HG03108 (cell line): Measurements from ENCODE around the gene ARID3B.
"Not testable (repeated sequence)": the region's sequence is repeated elsewhere in the genome, so short reads cannot be mapped to it uniquely, and the experiment has no call there.

Source experiments
- ATAC-seq: cut with Tn5 transposase; IDR thresholded peaks from one replicate; pipeline ENCODE4 v1.9.1; 2021; ENCODE audit warnings: moderate library complexity; ENCODE audit not compliant: unreplicated experiment

ARID3B gene, protein sequence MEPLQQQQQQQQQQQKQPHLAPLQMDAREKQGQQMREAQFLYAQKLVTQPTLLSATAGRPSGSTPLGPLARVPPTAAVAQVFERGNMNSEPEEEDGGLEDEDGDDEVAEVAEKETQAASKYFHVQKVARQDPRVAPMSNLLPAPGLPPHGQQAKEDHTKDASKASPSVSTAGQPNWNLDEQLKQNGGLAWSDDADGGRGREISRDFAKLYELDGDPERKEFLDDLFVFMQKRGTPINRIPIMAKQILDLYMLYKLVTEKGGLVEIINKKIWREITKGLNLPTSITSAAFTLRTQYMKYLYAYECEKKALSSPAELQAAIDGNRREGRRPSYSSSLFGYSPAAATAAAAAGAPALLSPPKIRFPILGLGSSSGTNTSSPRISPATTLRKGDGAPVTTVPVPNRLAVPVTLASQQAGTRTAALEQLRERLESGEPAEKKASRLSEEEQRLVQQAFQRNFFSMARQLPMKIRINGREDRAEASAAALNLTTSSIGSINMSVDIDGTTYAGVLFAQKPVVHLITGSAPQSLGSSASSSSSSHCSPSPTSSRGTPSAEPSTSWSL

GRCh38 chr15:74540761-74541493 lies at the start of gene ARID3B:
TSS of gene ARID3B (plus strand) at chr15:74541220. CDS start at chr15:74543937, 2,717 bp downstream.
- ATAC-seq: peak; percentile 61

DNA sequence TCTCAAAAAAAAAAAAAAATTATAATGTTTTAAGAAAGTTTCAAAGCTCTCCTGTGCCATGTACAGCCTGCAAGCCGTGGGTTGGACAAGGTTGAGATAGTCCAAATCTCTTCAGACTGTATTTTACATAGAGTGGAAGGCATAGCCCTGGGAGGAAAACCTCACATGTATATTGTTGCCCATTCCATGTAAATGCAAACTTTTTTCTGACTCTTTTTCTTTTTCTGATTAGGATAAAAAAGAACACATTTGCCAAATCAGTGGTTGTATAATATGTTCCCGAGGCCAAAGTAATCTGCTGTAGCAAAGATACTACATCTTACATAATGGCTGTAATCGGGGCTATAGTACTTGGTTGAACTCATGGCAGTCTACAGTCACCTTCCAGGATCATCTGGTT lies 44.4 kb upstream of the ARID3B start:
- no peak for ATAC-seq

DNA sequence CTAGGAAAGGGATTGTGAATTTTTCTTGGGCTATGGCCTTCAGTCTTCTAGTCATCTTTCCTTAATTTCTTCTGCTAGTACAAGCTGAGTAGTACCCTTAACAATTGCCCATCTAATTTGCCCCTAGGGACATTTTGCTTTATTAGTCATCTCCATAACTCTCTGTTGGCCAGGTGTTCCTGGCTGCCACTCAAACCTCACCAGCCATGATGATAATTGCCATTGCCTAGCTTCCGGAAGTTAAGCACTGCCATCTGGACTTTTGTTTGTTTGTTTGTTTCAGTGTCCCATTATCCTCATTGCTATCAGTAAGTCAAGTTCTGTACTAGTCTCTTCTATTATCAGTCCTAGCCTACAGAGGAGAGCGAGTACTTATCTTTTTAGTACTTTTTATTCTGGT lies 43.4 kb upstream of the ARID3B start:
- no peak for ATAC-seq

DNA sequence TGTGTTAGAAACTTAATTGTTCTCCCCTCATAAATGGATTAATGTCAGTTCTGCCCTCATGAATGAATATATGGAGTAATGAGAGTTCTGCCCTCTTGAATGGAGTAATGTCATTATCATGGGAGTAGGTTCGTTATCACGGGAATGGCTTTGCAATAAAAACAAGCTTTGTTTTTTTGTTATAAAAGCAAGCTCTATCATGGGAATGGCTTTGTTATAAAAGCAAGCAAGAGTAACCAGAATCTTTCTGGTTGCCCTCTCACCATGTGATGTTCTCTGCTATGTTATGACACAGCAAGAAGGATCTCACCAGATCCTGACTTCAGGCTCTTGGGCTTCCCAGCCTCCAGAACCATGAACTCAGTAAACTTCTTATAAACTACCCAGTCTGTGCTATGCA lies 41.7 kb upstream of the ARID3B start:
- ATAC-seq: no peak

- no peak for ATAC-seq
Measured at GRCh38 chr15:74500401-74500800, 40.6 kb upstream of the ARID3B start.

DNA sequence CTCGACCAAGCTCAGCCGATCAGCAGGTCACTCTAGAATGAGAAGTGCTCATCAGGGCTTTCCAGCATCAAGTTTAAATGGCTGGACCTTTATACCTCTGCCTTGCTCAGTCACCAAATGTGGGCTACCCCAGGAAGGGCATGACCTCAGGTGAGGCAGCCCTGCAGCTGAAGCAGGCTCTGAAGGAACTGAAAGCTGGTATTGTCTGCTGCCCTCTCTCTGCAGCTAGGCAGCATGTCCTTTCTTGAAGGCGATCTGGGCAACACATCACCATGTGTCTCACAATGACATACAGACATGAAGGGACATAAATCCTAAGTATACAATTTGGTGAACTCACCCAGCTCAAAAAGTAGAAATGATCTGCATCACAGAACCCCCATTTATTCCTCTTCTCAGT lies 38.7 kb upstream of the ARID3B start:
- no peak for ATAC-seq

GRCh38 chr15:74504418-74504817 lies 36.6 kb upstream of the ARID3B start:
- ATAC-seq: no peak

GRCh38 chr15:74504836-74505235 lies 36.2 kb upstream of the ARID3B start:
- no peak for ATAC-seq

DNA sequence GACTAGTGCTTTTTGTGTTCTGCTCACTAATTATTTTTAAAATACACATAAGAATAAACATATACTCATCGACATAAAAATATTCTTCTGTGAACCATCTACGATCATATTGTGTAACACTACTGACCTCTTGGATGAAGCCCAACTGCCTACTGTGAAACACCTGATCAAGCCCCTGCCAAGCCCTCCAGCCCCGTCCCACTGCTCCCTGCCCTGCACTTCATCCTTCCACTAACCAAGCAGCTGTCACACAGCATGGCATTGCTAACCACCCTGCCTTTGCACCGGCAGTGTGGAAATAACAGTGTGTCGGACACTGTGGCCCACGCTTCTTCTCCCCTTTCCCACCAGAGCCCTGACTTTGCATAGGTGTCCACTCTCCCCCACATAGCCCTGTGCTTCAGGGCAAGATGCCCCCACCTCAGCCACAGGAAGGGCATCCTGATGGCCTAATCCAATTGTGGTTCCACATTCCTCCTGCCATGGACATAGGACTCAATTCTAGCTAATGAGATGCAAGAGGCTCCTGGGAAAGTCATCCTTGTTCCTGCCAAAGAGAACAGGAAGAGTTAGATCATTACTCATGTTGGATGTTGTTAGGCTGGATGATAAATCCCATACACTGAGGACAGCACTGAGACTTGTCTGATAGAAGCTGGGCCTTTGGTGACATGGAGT lies 35.0 kb upstream of the ARID3B start:
- ATAC-seq: no peak

DNA sequence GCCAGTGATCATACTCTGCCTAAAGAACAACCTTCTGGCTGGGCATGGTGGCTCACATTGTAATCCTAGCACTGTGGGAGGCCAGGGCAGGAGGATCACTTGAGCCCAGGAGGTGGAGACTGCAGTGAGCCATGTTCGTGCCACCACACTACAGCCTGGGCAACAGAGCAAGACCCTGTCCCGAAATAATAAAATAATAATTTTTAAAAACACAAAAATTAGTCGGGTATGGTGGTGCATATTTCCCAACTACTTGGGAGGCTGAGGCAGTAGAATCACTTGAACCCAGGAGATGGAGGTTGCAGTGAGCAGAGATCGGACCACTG lies 34.5 kb upstream of the ARID3B start:
- no peak for ATAC-seq

- peak; percentile 49 for ATAC-seq
Measured at GRCh38 chr15:74511583-74511982, 29.4 kb upstream of the ARID3B start.

- ATAC-seq: not testable (repeated sequence)
Measured at GRCh38 chr15:74514059-74514458, 27.0 kb upstream of the ARID3B start.

DNA sequence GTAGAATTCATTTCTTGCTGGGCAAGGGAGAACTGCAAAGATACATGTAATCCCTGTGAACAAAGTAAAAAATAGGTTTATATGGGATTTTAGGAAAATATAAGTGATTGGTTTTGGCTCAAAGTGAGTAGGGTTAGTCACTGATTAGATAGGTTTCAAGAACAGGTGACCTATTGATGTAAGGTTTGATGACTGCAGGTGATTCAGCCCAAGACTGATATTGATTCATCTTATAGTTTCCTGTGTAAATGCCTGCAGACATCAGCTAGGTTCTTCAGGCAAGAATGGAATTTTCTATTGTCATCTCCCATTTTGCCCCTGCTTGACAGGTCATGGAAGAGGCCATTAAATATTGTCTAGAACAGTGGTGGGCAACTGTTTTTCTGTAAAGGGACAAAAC lies 23.9 kb upstream of the ARID3B start:
- ATAC-seq: no peak

DNA sequence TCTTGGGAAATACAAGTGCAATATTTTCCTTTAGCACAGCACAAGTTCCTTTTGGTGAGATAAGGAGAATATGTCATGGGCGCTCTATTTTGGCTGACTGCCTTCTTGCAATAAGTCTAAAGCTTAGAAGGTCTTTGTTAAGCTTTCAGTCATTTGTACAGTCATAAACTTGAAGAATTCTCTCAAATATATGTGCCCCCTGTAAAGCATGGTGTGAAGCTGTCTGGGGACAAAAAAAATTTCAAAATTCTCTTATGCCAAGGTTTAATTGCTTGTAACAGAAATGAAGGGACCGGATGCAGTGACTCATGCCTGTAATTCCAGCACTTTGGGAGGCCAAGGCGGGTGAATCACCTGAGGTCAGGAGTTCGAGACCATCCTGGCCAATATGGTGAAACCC lies 21.7 kb upstream of the ARID3B start:
- no peak for ATAC-seq

- ATAC-seq: no peak
Measured at GRCh38 chr15:74520407-74520806, 20.6 kb upstream of the ARID3B start.

DNA sequence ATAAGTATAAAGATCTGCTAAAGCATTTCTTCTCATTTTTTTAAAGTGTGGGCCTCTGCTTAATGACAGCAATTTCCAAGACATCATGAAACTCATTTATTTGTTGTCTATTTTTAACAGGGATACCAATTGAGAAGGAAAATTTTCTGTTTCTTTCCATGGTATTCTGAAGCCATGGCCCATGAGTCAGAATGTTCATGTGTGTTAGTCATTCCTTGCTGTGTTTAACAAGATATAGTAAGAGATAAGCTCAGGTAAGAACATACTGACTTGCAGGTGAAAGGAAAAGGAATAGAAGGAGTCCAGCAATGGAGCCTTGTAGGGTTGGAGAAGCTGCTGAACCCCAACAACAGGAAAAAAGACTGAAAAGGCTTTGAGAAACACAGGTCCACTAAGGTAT lies 17.0 kb upstream of the ARID3B start:
- no peak for ATAC-seq

DNA sequence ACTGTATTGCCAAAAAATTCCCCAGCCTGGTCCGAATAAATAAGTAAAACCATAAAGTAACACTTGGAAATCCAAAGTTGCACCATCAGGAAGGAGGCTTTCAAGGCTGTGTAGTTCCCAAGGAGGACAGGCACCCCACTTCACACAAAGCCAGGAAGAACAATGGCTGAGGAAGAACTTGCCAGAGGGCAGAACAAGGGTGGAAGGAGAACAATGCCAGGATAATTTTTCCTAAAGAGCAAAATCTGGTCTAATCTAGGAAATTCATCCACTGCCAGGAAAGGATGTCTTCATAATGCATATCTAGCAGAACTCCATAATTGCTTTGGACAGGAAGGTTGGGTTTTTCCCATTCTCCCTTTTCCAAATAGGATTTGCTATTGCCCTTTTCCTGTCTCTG lies 15.7 kb upstream of the ARID3B start:
- ATAC-seq: no peak

- ATAC-seq: no peak
Measured at GRCh38 chr15:74525945-74526344, 15.1 kb upstream of the ARID3B start.

DNA sequence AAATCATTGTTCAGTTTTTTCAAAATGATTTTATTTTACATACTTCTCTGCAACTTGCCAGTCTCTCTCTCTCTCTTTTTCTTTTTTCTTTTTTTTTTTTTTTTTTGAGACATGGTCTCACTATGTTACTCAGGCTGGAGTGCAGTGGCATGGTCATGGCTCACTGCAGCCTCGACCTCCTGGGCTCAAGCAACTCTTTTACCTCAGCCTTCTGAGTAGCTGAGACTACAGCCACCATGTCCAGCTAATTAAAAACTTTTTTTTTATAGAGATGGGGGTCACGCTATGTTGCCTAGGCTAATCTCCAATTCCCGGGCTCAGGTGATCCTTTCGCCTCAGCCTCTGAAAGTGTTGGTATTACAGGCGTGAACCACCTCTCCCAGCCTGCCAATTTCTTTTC lies 12.1 kb upstream of the ARID3B start:
- ATAC-seq: no peak

- no peak for ATAC-seq
Measured at GRCh38 chr15:74529921-74530320, 11.1 kb upstream of the ARID3B start.

GRCh38 chr15:74530771-74531143 lies 10.3 kb upstream of the ARID3B start:
- no peak for ATAC-seq
